ENCODE results near the gene OSTN. TPM values are rescaled to one million over a fixed set of nuclear protein-coding genes. Genes with fewer than 3 reads are reported as not detected.

The OSTN gene
- total and polyA plus RNA-seq, 2 experiments from 2014 or later, result not detected

DNA sequence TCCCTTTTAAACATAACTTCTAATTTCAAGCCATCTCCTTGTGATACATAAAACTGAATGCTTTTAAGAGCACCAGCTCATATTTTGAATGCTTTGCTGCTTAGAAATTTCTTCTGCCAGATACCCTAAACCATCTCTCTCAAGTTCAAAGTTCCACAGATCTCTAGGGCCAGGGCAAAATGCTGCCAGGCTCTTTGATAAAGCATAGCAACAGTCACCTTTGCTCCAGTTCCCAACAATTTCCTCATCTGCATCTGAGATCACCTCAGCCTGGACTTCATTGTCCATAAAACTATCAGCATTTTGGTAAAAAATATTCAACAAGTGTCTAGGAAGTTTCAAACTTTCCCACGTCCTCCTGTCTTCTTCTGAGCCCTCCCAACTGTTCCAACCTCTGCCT is 17.5 kb downstream of the OSTN start:
- no peak overlapping the region for H3K4me2 ChIP-seq
- no peak overlapping the region for H3K27ac Mint-ChIP-seq
- no peaks in the 10 kb centered on the region for H3K27me3 Mint-ChIP-seq (ENCODE audit: insufficient read depth, low read depth, poor library complexity)
- H3K9me3 Mint-ChIP-seq, result peaks cover 29% of the 10 kb centered on the region
- no peaks in the 10 kb centered on the region for H3F3A ChIP-seq (replicated peaks; ENCODE audit: low read depth)
- no peaks in the 10 kb centered on the region for H3K27me3 ChIP-seq (ENCODE audit: insufficient read depth)
- H3K4me1 ChIP-seq (ENCODE audit: insufficient read depth), result no peaks in the 10 kb centered on the region
- no peak for DNase-seq (ENCODE audit: low spot score)
- TF ChIP-seq REST (IDR thresholded peaks at IDR 0.05; ENCODE audit: unreplicated experiment), result no peak
- TF ChIP-seq EZH2phosphoT487 (IDR thresholded peaks at IDR 0.05; ENCODE audit: unreplicated experiment), result no peak
- TF ChIP-seq, protein P1, sequence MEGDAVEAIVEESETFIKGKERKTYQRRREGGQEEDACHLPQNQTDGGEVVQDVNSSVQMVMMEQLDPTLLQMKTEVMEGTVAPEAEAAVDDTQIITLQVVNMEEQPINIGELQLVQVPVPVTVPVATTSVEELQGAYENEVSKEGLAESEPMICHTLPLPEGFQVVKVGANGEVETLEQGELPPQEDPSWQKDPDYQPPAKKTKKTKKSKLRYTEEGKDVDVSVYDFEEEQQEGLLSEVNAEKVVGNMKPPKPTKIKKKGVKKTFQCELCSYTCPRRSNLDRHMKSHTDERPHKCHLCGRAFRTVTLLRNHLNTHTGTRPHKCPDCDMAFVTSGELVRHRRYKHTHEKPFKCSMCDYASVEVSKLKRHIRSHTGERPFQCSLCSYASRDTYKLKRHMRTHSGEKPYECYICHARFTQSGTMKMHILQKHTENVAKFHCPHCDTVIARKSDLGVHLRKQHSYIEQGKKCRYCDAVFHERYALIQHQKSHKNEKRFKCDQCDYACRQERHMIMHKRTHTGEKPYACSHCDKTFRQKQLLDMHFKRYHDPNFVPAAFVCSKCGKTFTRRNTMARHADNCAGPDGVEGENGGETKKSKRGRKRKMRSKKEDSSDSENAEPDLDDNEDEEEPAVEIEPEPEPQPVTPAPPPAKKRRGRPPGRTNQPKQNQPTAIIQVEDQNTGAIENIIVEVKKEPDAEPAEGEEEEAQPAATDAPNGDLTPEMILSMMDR (conservative IDR thresholded peaks at IDR 0.05; ENCODE audit: low read depth in 2 of 2), result no peak
- TF ChIP-seq CREB1 (CRISPR knock-in tag; IDR thresholded peaks at IDR 0.05; ENCODE audit: low read depth), result no peak
- TF ChIP-seq JUNB (IDR thresholded peaks at IDR 0.05; ENCODE audit: unreplicated experiment), result no peak
- TF ChIP-seq EZH2 (IDR thresholded peaks at IDR 0.05; ENCODE audit: low read depth, unreplicated experiment), result no peak
- no peak for TF ChIP-seq ZNF114 (CRISPR knock-in tag; IDR thresholded peaks at IDR 0.05)
- TF ChIP-seq STAT1 (IDR thresholded peaks at IDR 0.05; ENCODE audit: unreplicated experiment), result no peak
- TF ChIP-seq, protein P2, sequence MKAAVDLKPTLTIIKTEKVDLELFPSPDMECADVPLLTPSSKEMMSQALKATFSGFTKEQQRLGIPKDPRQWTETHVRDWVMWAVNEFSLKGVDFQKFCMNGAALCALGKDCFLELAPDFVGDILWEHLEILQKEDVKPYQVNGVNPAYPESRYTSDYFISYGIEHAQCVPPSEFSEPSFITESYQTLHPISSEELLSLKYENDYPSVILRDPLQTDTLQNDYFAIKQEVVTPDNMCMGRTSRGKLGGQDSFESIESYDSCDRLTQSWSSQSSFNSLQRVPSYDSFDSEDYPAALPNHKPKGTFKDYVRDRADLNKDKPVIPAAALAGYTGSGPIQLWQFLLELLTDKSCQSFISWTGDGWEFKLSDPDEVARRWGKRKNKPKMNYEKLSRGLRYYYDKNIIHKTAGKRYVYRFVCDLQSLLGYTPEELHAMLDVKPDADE (IDR thresholded peaks at IDR 0.05), result no peak
- TF ChIP-seq NANOG (IDR thresholded peaks at IDR 0.05; ENCODE audit: borderline replicate concordance), result no peak
- no peak for TF ChIP-seq POLR2AphosphoS5 (IDR thresholded peaks at IDR 0.05; ENCODE audit: low read depth)
- no peak for TF ChIP-seq ZNF331 (CRISPR knock-in tag; IDR thresholded peaks at IDR 0.05; ENCODE audit: low read depth)
- TF ChIP-seq, protein P3, sequence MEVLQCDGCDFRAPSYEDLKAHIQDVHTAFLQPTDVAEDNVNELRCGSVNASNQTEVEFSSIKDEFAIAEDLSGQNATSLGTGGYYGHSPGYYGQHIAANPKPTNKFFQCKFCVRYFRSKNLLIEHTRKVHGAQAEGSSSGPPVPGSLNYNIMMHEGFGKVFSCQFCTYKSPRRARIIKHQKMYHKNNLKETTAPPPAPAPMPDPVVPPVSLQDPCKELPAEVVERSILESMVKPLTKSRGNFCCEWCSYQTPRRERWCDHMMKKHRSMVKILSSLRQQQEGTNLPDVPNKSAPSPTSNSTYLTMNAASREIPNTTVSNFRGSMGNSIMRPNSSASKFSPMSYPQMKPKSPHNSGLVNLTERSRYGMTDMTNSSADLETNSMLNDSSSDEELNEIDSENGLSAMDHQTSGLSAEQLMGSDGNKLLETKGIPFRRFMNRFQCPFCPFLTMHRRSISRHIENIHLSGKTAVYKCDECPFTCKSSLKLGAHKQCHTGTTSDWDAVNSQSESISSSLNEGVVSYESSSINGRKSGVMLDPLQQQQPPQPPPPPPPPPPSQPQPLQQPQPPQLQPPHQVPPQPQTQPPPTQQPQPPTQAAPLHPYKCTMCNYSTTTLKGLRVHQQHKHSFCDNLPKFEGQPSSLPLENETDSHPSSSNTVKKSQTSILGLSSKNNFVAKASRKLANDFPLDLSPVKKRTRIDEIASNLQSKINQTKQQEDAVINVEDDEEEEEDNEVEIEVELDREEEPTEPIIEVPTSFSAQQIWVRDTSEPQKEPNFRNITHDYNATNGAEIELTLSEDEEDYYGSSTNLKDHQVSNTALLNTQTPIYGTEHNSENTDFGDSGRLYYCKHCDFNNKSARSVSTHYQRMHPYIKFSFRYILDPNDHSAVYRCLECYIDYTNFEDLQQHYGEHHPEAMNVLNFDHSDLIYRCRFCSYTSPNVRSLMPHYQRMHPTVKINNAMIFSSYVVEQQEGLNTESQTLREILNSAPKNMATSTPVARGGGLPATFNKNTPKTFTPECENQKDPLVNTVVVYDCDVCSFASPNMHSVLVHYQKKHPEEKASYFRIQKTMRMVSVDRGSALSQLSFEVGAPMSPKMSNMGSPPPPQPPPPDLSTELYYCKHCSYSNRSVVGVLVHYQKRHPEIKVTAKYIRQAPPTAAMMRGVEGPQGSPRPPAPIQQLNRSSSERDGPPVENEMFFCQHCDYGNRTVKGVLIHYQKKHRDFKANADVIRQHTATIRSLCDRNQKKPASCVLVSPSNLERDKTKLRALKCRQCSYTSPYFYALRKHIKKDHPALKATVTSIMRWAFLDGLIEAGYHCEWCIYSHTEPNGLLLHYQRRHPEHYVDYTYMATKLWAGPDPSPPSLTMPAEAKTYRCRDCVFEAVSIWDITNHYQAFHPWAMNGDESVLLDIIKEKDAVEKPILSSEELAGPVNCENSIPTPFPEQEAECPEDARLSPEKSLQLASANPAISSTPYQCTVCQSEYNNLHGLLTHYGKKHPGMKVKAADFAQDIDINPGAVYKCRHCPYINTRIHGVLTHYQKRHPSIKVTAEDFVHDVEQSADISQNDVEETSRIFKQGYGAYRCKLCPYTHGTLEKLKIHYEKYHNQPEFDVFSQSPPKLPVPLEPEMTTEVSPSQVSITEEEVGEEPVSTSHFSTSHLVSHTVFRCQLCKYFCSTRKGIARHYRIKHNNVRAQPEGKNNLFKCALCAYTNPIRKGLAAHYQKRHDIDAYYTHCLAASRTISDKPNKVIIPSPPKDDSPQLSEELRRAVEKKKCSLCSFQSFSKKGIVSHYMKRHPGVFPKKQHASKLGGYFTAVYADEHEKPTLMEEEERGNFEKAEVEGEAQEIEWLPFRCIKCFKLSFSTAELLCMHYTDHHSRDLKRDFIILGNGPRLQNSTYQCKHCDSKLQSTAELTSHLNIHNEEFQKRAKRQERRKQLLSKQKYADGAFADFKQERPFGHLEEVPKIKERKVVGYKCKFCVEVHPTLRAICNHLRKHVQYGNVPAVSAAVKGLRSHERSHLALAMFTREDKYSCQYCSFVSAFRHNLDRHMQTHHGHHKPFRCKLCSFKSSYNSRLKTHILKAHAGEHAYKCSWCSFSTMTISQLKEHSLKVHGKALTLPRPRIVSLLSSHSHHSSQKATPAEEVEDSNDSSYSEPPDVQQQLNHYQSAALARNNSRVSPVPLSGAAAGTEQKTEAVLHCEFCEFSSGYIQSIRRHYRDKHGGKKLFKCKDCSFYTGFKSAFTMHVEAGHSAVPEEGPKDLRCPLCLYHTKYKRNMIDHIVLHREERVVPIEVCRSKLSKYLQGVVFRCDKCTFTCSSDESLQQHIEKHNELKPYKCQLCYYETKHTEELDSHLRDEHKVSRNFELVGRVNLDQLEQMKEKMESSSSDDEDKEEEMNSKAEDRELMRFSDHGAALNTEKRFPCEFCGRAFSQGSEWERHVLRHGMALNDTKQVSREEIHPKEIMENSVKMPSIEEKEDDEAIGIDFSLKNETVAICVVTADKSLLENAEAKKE (CRISPR knock-in tag; IDR thresholded peaks at IDR 0.05), result no peak
- no peaks in the 10 kb centered on the region for H4K20me1 ChIP-seq (replicated peaks; ENCODE audit: insufficient read depth)
- H3K4me1 Mint-ChIP-seq, result no peaks in the 10 kb centered on the region
- no peak for ATAC-seq
- H2AFZ ChIP-seq, result no peak overlapping the region
- H3K4me3 ChIP-seq, result no peak overlapping the region
- no peak overlapping the region for H3K4me3 Mint-ChIP-seq
- no peak overlapping the region for H3K27ac ChIP-seq (ENCODE audit: low read depth)
- no peaks in the 10 kb centered on the region for H3K36me3 ChIP-seq (ENCODE audit: insufficient read depth)
- H3K79me2 ChIP-seq (replicated peaks; ENCODE audit: insufficient read depth), result no peaks in the 10 kb centered on the region
- peaks cover 6% of the 10 kb centered on the region for H3K9me2 ChIP-seq (ENCODE audit: insufficient read depth)
- peaks cover 9% of the 10 kb centered on the region; the same call in 2 of the 3 replicates for H3K36me3 Mint-ChIP-seq (ENCODE audit: low read depth)

Measured in GM23338 (cell line).